T-helper 2 cell treated with Interferon-gamma antibody and Interleukin-4, amounts not matched to agents 100 ng/mL and 5 ng/mL, for 36 hours (primary cell): ENCODE results near the gene TMEM9B. TPM values are rescaled to one million over a fixed set of nuclear protein-coding genes. Genes with fewer than 3 reads are reported as not detected.

ENCODE experiments used
- total RNA-seq: library from RNA; stranded (reverse); gene quantifications from 2 replicates; pipeline ENCODE4 v1.2.3, GENCODE V29; 2022

The TMEM9B gene
- total RNA-seq, 1 donor from 2014 or later: 32.9 TPM

Other genes starting within 250 kb of the TMEM9B start
- gene AKIP1, start 53.3 kb downstream of the TMEM9B start, total RNA-seq: 19.2 and 21.4 TPM in 2 replicates
- not detected in 2 replicates for gene C11orf16, start 31.5 kb downstream of the TMEM9B start, total RNA-seq
- gene ASCL3, start 21.4 kb downstream of the TMEM9B start, total RNA-seq: not detected in 2 replicates
- 5.0 and 5.3 TPM in 2 replicates for gene NRIP3, start 39.6 kb upstream of the TMEM9B start, total RNA-seq
- gene SCUBE2, start 127.2 kb upstream of the TMEM9B start, total RNA-seq: 0.23 and 0.34 TPM in 2 replicates